WTC11 (cell line): ENCODE results near the gene MAPK14.

Source experiments
- AFF4 ChIP-seq: sonication (generic); formaldehyde crosslinking; IDR thresholded peaks from 2 replicates; pipeline ENCODE4 v1.8.1; 2023; ENCODE audit warnings: mild to moderate bottlenecking, missing genetic modification reagents, borderline replicate concordance
- CREB1 ChIP-seq: sonication (generic); formaldehyde crosslinking; IDR thresholded peaks from 2 replicates; pipeline ENCODE4 v1.8.0; 2023; ENCODE audit warnings: mild to moderate bottlenecking, missing genetic modification reagents
- NFYB ChIP-seq: sonication (generic); formaldehyde crosslinking; conservative IDR thresholded peaks from 2 replicates; pipeline ENCODE4 v1.8.0; 2022; ENCODE audit warnings: low read depth, missing genetic modification reagents
- TF ChIP-seq, protein P1 (sequence below): fragments of 200-600 bp; IDR thresholded peaks from 2 replicates; pipeline ENCODE4 v1.8.0; 2022; ENCODE audit warnings: antibody characterized with exemption

DNA sequence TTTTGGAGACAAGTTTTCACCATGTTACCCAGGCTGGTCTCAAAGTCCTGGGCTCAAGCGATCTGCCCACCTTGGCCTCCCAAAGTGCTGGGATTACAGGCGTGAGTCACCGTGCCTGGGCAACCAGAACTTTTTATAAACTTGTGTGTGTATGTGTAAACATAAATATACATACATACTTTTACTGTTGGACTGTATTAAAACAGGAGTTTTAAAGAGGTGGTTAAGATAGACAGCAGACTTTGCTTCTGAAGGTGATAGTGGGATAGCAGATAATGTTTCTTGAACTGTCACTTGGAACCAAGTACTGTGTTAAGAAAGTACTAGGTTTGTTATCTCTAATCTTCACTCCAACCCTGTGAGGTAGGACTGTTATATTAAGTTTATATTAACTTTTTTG is 74.1 kb downstream of the MAPK14 start:
- TF ChIP-seq NFYB (no peak), AFF4 (CRISPR knock-in tag) (no peak), CREB1 (CRISPR knock-in tag) (no peak)
- TF ChIP-seq, protein P1, sequence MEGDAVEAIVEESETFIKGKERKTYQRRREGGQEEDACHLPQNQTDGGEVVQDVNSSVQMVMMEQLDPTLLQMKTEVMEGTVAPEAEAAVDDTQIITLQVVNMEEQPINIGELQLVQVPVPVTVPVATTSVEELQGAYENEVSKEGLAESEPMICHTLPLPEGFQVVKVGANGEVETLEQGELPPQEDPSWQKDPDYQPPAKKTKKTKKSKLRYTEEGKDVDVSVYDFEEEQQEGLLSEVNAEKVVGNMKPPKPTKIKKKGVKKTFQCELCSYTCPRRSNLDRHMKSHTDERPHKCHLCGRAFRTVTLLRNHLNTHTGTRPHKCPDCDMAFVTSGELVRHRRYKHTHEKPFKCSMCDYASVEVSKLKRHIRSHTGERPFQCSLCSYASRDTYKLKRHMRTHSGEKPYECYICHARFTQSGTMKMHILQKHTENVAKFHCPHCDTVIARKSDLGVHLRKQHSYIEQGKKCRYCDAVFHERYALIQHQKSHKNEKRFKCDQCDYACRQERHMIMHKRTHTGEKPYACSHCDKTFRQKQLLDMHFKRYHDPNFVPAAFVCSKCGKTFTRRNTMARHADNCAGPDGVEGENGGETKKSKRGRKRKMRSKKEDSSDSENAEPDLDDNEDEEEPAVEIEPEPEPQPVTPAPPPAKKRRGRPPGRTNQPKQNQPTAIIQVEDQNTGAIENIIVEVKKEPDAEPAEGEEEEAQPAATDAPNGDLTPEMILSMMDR: no peak
